HEK293T (cell line): Measurements from ENCODE around the gene MMP25.

Experiments used
- CTCF ChIA-PET: fragments of 350-600 bp; formaldehyde crosslinking; extraction: SDS; loops from one replicate; lab custom pipeline; 2021; ENCODE audit warnings: antibody characterized with exemption, inconsistent platforms; lab: Yijun Ruan, JAX
- POLR2A ChIA-PET: fragments of 350-600 bp; formaldehyde crosslinking; extraction: SDS; loops from one replicate; lab custom pipeline; 2020; ENCODE audit warnings: antibody characterized with exemption, inconsistent platforms; lab: Yijun Ruan, JAX
- DNase-seq: peaks from one replicate; pipeline ENCODE4 v3.0.0; 2012; ENCODE audit warnings: mixed read lengths; ENCODE audit errors: extremely low spot score
- ARNT ChIP-seq: fragments of 450-650 bp; IDR thresholded peaks from 2 replicates; pipeline ENCODE4 v1.6.1; 2017; ENCODE audit warnings: mild to moderate bottlenecking
- BHLHE40 ChIP-seq: fragments of 450-650 bp; IDR thresholded peaks from 2 replicates; pipeline ENCODE4 v1.6.1; 2016; ENCODE audit warnings: mild to moderate bottlenecking, moderate library complexity, borderline replicate concordance
- CTBP1 ChIP-seq: fragments of 450-650 bp; IDR thresholded peaks from 2 replicates; pipeline ENCODE4 v1.6.1; 2016; ENCODE audit warnings: borderline replicate concordance
- ELF4 ChIP-seq: fragments of 450-650 bp; IDR thresholded peaks from 2 replicates; pipeline ENCODE4 v1.6.1; 2017; ENCODE audit warnings: antibody characterized with exemption
- FOXA1 ChIP-seq: fragments of 450-650 bp; IDR thresholded peaks from 2 replicates; pipeline ENCODE4 v1.6.1; 2016; ENCODE audit warnings: mild to moderate bottlenecking
- FOXK2 ChIP-seq: fragments of 450-650 bp; IDR thresholded peaks from 2 replicates; pipeline ENCODE4 v1.6.1; 2016; ENCODE audit warnings: mild to moderate bottlenecking
- FOXM1 ChIP-seq: fragments of 450-650 bp; IDR thresholded peaks from 2 replicates; pipeline ENCODE4 v1.6.1; 2017; ENCODE audit warnings: mild to moderate bottlenecking, borderline replicate concordance
- HDGF ChIP-seq: fragments of 450-650 bp; IDR thresholded peaks from 2 replicates; pipeline ENCODE4 v1.6.1; 2017; ENCODE audit warnings: antibody characterized with exemption, borderline replicate concordance
- L3MBTL2 ChIP-seq: fragments of 450-650 bp; conservative IDR thresholded peaks from 2 replicates; pipeline ENCODE4 v1.6.1; 2016; ENCODE audit warnings: mild to moderate bottlenecking
- LEF1 ChIP-seq: fragments of 450-650 bp; IDR thresholded peaks from 2 replicates; pipeline ENCODE4 v1.6.1; 2017; ENCODE audit warnings: mild to moderate bottlenecking, borderline replicate concordance
- NFRKB ChIP-seq: fragments of 450-650 bp; IDR thresholded peaks from 2 replicates; pipeline ENCODE4 v1.6.1; 2016; ENCODE audit warnings: mild to moderate bottlenecking, moderate library complexity
- PKNOX1 ChIP-seq: fragments of 450-650 bp; IDR thresholded peaks from 2 replicates; pipeline ENCODE4 v1.6.1; 2016
- SP1 ChIP-seq: fragments of 450-650 bp; IDR thresholded peaks from 2 replicates; pipeline ENCODE4 v1.6.1; 2017
- SUZ12 ChIP-seq: fragments of 450-650 bp; IDR thresholded peaks from 2 replicates; pipeline ENCODE4 v1.6.1; 2016; ENCODE audit warnings: mild to moderate bottlenecking
- TARDBP ChIP-seq: fragments of 450-650 bp; IDR thresholded peaks from 2 replicates; pipeline ENCODE4 v1.6.1; 2016
- ZNF384 ChIP-seq: fragments of 450-650 bp; IDR thresholded peaks from 2 replicates; pipeline ENCODE4 v1.6.1; 2016

The MMP25 gene

DNA sequence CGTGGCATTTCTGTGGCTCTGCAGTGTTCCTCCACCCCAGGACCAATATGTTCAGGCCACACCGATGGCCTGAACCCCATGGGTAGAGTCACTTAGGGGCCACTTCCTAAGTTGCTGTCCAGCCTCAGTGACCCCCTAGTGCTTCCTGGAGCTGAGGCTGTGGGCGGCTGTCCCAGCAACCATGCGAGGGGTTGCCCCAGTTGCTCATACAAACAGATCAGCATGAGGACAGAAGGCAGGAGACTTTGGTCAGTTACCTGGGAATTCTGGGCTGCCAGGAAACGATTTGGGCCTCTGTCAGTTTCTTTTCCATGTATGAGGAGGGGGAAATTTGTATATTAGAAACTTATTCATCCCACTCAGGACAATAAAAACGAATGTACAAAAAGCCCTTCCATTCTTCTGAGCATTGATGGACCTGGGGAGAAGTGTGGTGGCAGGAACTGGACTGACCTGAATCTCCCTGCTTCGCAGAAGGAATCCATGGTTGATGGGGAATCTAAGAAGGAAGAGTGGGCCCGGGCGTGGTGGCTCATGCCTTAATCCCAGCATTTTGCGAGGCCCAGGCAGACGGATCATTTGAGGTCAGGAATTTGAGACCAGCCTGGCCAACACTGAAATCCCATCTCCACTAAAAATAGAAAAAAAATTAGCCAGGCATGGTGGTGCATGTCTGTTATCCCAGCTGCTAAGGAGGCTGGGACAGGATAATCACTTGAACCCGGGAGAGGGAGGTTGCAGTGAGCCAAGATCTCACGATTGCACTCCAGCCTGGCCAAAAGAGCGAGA, 14.2 kb downstream of the MMP25 start:
- ChIA-PET CTCF (no interaction called here), POLR2A (interaction anchor here (0.9 to 2.6 kb wide), 4 partner anchors 29 to 51 kb away, joined by 3 to 12 read pairs (median 8); partner anchors contain the start of genes HCFC1R1, THOC6 and ZNF205)
- DNase-seq: no peak
- no peak for TF ChIP-seq PKNOX1
- no peak for TF ChIP-seq L3MBTL2

DNA sequence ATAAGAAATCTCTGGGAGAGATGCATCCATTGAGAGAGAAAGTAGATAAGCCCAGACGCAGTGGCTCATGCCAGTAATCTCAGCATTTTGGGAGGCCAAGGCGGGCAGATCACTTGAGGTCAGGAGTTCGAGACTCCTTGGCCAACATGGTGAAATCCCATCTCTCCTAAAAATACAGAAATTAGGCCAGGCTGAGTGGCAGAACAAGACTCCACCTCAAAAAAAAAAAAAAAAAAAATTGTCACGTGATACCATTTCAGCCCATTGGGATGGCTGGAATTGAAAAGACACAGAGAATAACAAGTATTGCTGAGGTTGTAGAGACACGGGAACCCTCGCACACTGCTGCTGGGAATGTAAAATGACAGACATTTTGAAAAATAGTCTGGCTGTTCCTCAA, 16.2 kb downstream of the MMP25 start:
- ChIA-PET POLR2A (interaction anchor here (1.3 kb wide), 1 partner anchor 82 kb away, joined by 3 read pairs; the partner anchor contains the start of gene PKMYT1), CTCF (interaction anchor here (0.6 kb wide), 1 partner anchor 15 kb away, joined by 3 read pairs; no protein-coding TSS in a partner anchor)
- TF ChIP-seq L3MBTL2 (no peak), SUZ12 (no peak), HDGF (no peak), SP1 (no peak), BHLHE40 (no peak), NFRKB (no peak), ZNF384 (no peak; the same call in 1 of the 2 replicates), FOXM1 (no peak), ELF4 (no peak), ARNT (no peak), TARDBP (no peak), PKNOX1 (no peak), FOXA1 (no peak), FOXK2 (no peak), CTBP1 (no peak), LEF1 (no peak)
- DNase-seq: no peak

DNA sequence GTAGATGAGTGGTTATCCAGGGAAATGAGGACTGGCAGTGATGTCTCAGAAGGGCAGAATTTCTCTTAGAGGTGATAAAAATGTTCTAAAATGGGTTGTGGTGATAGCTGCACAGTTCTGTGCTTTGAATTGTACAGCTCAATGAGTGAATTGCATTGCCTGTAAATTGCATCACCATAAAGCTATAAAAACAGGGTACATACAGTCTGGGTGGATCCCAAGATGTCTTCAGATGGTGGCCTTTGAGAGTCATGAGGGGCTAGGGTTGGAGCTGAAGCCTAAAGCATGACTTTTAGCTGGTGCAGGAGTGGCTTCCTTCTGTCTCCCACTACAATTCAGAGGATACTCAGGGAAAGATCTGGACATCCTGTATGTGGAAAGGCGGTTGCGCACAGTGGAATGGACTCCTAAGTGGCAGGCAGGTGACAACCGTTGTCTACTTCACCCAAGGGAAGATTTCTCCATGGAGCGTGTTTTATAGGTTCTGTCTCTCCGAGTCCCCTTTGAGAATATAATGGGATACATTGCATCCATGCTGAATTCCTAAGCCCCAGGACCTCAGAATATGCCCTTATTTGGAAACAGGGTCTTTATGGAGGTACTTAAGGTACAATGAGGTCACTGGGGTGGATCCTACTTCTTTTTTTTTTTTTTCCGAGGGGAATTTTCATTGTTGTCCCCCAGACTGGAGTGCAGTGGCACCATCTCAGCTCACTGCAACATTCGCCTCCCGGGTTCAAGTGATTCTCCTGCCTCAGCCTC, 17.4 kb downstream of the MMP25 start:
- ChIA-PET CTCF (no interaction called here), POLR2A (interaction anchor here (1.3 to 1.6 kb wide), 2 partner anchors 71 to 84 kb away, joined by 3 to 4 read pairs; partner anchors contain the start of genes PKMYT1 and ZNF213)
- TF ChIP-seq L3MBTL2: no peak
- no peak for TF ChIP-seq FOXK2
- no peak for TF ChIP-seq FOXM1
- TF ChIP-seq PKNOX1: no peak
- TF ChIP-seq FOXA1: no peak
- TF ChIP-seq SP1: no peak
- TF ChIP-seq SUZ12: no peak
- TF ChIP-seq ZNF384: no peak
- no peak for TF ChIP-seq BHLHE40
- TF ChIP-seq CTBP1: no peak
- no peak for TF ChIP-seq NFRKB
- TF ChIP-seq HDGF: no peak
- TF ChIP-seq ARNT: no peak
- no peak for TF ChIP-seq LEF1
- TF ChIP-seq ELF4: no peak
- no peak for TF ChIP-seq TARDBP
- DNase-seq: no peak

DNA sequence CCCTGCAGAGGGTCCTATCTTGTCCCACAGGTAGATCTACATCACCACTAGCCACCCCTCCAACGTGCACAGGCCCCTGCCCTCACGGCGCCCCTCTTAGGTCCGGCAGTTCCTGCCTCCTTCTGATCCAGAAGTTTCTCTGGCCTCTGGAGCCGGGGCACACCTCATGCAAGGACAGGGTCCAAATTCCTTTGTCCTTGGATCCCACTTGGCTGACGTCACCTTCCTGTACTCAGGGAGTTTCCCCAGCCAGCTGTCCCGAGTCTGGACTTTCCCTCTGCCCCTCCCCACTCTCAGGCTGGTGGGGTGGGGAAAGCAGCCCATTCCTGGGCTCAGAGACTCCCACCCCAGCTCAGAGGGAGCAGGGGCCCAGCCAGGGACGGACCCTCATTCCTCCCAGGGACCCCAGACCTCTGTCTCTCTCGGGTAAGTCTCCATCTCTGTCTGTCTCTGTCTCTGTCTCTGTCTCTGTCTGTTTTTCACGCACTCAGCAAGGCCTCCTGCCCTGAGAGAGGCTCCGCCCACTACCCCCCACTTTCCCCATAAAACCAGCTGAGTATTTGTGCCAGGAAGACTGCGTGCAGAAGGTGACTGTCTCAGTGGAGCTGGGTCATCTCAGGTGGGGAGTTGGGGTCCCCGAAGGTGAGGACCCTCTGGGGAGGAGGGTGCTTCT, 18.8 kb downstream of the MMP25 start, which contains the start of gene IL32:
Gene IL32 (plus strand): TSS at position 572 of the 673 bp plus-strand sequence. CDS start 172 bp downstream, outside the sequence.
- ChIA-PET POLR2A (interaction anchor here (1.6 kb wide), 1 partner anchor 70 kb away, joined by 4 read pairs; the partner anchor contains the start of gene ZNF213), CTCF (no interaction called here)
- TF ChIP-seq NFRKB (no peak), SUZ12 (no peak), HDGF (no peak), ARNT (no peak)
- no peak for DNase-seq

DNA sequence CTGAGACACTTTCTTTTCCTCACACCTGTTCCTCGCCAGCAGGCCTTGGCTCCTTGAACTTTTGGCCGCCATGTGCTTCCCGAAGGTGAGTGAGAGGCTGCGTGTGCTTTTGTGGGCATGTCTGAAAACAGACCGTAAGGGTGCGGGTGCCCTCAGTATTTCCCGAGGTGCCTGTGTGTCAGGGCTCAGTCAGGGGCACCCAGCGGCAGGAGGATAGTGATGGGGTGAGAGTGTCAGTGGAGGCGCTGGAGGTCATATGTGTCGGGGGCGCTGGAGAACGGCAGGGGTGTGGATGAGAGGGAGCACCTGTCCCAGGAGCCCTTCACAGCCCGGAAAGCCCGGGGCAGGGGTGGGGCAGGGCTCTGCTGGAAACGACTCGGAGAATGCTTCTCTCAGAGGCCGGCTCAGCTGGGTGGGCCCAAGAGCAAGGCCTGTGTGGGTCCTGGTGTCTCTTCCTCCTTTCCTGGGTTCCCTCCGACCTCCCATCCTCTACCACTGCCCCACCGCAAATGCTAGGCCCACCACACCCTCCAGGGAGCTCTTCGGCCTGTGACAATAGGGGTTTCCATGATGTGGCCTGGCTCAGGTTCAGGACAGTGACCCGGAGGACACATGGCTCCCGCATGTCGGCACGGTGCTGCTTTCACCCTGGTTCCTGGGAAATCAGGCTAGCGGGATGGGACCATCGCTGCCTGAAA, 19.5 kb downstream of the MMP25 start:
- DNase-seq: no peak
- POLR2A ChIA-PET: interaction anchor here (1.6 kb wide), 1 partner anchor 69 kb away, joined by 4 read pairs; the partner anchor contains the start of gene ZNF213
- TF ChIP-seq PKNOX1 (no peak), HDGF (no peak), NFRKB (no peak)
- CTCF ChIA-PET: no interaction called here
